ENCODE results near the gene FAM163B.

The FAM163B gene

DNA sequence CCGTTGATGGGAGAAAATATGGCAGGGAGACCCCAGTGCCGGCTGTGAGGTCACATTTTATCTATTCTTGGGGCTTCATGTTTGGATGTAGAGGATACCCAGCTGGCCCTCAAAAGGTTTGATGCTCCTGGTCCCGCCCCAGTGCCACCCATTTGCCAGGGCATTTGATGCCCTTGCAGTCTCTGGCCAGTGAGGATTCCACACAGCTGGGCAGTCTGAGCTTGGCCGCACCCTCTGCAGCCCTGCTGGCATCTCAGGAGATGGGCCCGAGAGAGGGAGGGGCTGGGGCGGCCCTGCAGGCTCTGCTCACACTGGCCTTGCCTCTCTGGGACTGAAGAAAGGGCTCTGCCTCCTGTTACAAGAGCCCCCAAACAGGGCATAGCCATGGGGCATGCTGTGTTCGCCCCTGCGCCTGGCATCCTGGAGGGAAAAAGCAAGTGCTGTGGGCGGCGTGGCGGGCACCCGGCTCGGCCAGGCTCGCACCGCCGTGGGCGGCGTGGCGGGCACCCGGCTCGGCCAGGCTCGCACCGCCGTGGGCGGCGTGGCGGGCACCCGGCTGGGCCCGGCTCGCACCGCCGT is 47.1 kb downstream of the FAM163B start:
- Histone ChIP-seq H3K36me3 (ENCODE audit: control insufficient read depth, insufficient read depth, low read length) (no peaks in the 10 kb centered on the region), H3K27me3 (replicated peaks; ENCODE audit: control insufficient read depth, insufficient read depth, low read length) (no peaks in the 10 kb centered on the region), H3K4me3 (replicated peaks; ENCODE audit: low read depth, low read length) (no peak overlapping the region)
- no peak for DNase-seq (ENCODE audit: extremely low read depth, insufficient read length)
- TF ChIP-seq, protein P1, sequence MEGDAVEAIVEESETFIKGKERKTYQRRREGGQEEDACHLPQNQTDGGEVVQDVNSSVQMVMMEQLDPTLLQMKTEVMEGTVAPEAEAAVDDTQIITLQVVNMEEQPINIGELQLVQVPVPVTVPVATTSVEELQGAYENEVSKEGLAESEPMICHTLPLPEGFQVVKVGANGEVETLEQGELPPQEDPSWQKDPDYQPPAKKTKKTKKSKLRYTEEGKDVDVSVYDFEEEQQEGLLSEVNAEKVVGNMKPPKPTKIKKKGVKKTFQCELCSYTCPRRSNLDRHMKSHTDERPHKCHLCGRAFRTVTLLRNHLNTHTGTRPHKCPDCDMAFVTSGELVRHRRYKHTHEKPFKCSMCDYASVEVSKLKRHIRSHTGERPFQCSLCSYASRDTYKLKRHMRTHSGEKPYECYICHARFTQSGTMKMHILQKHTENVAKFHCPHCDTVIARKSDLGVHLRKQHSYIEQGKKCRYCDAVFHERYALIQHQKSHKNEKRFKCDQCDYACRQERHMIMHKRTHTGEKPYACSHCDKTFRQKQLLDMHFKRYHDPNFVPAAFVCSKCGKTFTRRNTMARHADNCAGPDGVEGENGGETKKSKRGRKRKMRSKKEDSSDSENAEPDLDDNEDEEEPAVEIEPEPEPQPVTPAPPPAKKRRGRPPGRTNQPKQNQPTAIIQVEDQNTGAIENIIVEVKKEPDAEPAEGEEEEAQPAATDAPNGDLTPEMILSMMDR (IDR thresholded peaks at IDR 0.05; ENCODE audit: insufficient read depth, low read length, poor library complexity, severe bottlenecking): no peak

DNA sequence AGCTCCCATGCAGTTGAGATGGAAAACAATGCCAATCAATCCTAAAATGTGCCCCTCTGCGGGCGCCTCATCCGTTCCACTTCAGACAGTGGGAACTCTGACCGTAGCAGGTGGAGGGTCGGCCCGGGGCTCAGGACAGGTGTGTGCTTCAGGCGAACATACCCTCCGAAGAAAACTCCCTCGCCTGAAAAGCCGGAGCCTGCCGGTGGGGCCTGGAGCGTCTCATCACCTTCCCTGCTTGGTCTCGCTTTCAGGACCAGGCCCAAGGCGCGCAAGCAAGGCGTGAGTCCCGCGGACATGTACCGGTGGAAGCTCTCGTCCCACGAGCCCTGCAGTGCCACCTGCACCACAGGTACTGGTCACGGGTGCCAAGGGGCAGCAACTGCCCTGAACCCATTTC is 48.2 kb downstream of the FAM163B start:
- Histone ChIP-seq H3K36me3 (ENCODE audit: control insufficient read depth, insufficient read depth, low read length) (no peaks in the 10 kb centered on the region), H3K4me3 (replicated peaks; ENCODE audit: low read depth, low read length) (no peak overlapping the region), H3K27me3 (replicated peaks; ENCODE audit: control insufficient read depth, insufficient read depth, low read length) (no peaks in the 10 kb centered on the region)
- TF ChIP-seq, protein P1 (IDR thresholded peaks at IDR 0.05; ENCODE audit: insufficient read depth, low read length, poor library complexity, severe bottlenecking): no peak
- no peak for DNase-seq (ENCODE audit: extremely low read depth, insufficient read length)

DNA sequence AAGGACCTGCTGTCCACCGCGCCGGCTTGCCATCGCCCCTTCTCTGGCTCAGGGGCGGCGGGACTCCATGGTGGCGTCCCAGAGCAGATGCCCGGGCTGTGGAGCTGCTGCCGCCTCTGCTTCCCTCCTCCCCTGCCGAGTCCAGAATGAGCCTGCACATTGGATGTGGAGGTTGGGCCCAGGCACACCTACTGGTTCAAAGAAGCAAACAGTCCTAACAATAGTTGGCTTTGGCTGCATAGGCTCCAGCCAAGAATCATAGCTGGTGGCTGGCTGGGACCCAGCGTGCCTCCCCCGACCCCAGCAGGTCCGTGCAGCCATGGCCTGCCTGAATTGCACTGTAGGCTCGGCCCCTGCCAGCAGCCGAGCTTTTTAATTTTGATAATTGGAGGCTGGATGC is 48.9 kb downstream of the FAM163B start:
- TF ChIP-seq, protein P1 (IDR thresholded peaks at IDR 0.05; ENCODE audit: insufficient read depth, low read length, poor library complexity, severe bottlenecking): no peak
- Histone ChIP-seq H3K27me3 (replicated peaks; ENCODE audit: control insufficient read depth, insufficient read depth, low read length) (no peaks in the 10 kb centered on the region), H3K4me3 (replicated peaks; ENCODE audit: low read depth, low read length) (no peak overlapping the region), H3K36me3 (ENCODE audit: control insufficient read depth, insufficient read depth, low read length) (no peaks in the 10 kb centered on the region)
- DNase-seq (ENCODE audit: extremely low read depth, insufficient read length): no peak

DNA sequence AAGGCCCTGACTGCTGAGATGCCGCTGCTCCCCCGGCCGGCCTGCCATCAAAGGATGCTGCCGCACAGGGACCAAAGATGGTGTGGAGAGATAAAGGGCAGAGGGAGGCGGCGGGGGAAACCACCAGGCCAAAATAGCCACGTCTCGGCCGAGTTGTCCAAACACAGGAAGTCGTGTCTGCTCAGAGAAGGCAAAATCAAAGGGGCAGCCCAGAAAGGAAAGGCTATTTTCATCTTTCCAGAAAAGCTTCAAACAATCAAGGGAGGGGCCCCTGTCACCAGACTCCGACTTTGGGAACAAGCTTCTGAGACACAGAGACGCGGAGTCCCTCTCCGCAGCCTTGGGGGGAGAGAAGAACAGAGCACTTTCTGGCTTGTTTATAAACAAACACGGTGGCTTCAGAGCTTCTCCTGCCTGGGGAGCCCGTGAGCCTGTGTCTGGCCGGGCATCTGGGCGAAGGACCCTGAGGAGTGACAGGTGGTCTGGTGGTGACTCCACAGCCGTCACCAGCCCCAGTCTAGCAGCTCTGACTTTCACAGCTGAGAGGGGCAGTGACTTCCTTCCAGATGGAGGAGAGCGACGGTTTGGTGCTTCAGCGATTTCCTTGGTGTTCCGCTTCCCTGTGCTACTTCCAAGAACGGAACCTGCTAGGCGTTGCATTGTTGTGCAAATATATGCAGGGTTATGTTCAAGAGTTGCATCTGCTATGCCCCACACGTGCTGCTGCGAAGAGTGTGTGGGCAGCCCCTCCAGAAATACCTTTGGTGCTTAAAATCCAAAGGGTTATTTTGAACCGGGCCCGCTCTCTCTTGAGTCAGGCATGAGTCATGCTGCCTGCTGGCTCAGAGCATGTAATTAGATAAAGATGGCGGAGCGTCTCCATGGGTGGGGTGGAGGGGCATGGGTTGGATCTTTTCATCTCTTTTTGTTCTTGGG is 50.7 kb downstream of the FAM163B start:
- TF ChIP-seq, protein P1 (IDR thresholded peaks at IDR 0.05; ENCODE audit: insufficient read depth, low read length, poor library complexity, severe bottlenecking): no peak
- DNase-seq (ENCODE audit: extremely low read depth, insufficient read length): peak; percentile 70
- no peaks in the 10 kb centered on the region for H3K27me3 ChIP-seq (replicated peaks; ENCODE audit: control insufficient read depth, insufficient read depth, low read length)
- no peaks in the 10 kb centered on the region for H3K36me3 ChIP-seq (ENCODE audit: control insufficient read depth, insufficient read depth, low read length)
- H3K4me3 ChIP-seq (replicated peaks; ENCODE audit: low read depth, low read length): peak overlapping the region; percentile 0

DNA sequence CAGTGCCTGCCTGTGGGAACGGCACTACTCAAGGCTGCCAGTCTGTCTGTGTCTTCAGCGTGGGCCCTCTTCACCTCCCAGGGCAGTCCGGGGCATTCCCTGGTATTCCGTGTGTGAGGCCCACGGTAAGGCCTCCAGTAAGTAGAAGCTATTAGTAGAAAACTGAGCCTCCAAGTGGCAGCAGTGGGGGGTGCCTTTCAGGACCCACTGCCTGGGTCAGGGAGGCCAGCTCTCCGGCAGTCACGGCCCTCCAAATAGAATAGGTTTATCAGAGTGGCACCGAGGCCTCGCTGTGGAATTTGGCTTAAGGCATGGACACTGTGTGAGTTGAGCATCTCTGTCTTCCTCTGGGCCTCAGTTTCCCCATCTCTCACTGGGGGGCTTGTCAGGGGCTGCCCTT is 51.6 kb downstream of the FAM163B start:
- no peak overlapping the region for H3K4me3 ChIP-seq (replicated peaks; ENCODE audit: low read depth, low read length)
- no peaks in the 10 kb centered on the region for H3K36me3 ChIP-seq (ENCODE audit: control insufficient read depth, insufficient read depth, low read length)
- H3K27me3 ChIP-seq (replicated peaks; ENCODE audit: control insufficient read depth, insufficient read depth, low read length): no peaks in the 10 kb centered on the region
- TF ChIP-seq, protein P1 (IDR thresholded peaks at IDR 0.05; ENCODE audit: insufficient read depth, low read length, poor library complexity, severe bottlenecking): no peak
- no peak for DNase-seq (ENCODE audit: extremely low read depth, insufficient read length)
